HepG2 (cell line): ENCODE measurements around the gene IDH3A. TPM values are rescaled to one million over a fixed set of nuclear protein-coding genes. Genes with fewer than 3 reads are reported as not detected.

Experiments
- ATAC-seq: fragments of 200-7000 bp; cut with Tn5 transposase; 3 replicates; pipeline ENCODE4 v1.9.1; 2020; ENCODE audit warnings: mild to moderate bottlenecking, moderate library complexity
- BruUV-seq: library from RNA; stranded (reverse); fragments of 400-500 nt; replicated peaks from 2 replicates; lab custom pipeline; 2021; lab: Mats Ljungman, UMichigan
- CTCF ChIA-PET: fragments of 300-600 bp; formaldehyde crosslinking; extraction: SDS; loops from one replicate; lab custom pipeline; 2021; ENCODE audit warnings: low total read pairs, inconsistent platforms, low intra/inter-chr PET ratio; lab: Yijun Ruan, JAX
- POLR2A ChIA-PET: fragments of 350-600 bp; sonication (Branson Sonifier 250); formaldehyde crosslinking; loops from one replicate; lab custom pipeline; 2020; ENCODE audit warnings: antibody characterized with exemption, inconsistent platforms; lab: Yijun Ruan, JAX
- DNase-seq: peaks from one replicate; pipeline ENCODE4 v3.0.0-alpha.2; 2015; ENCODE audit warnings: low spot score
- FAIRE-seq: peaks from 3 replicates; lab custom pipeline; 2011; peaks lifted over from hg19 to GRCh38; lab: Jason Lieb, UNC
- H2AFZ ChIP-seq: one replicate; pipeline ENCODE4 v1.6.1; 2011; ENCODE audit warnings: low read length, inconsistent platforms
- H3K27ac ChIP-seq: fragments of 300-600 bp; 3 replicates; pipeline ENCODE4 v1.8.0; 2011; ENCODE audit warnings: mixed run types, mild to moderate bottlenecking, mixed read lengths, low read length, inconsistent platforms; ENCODE audit not compliant: insufficient read depth; ENCODE audit errors: extremely low read length
- H3K27me3 ChIP-seq, 2 experiments: fragments of 200-600 bp in 1 of 2; 2 replicates in 1 of 2; 3 replicates in 1 of 2; pipeline versions ENCODE4 v1.6.0 to v1.8.0; 2011; ENCODE audit warnings: low read length in 2 of 2, mild to moderate bottlenecking in 2 of 2, moderate library complexity in 2 of 2, inconsistent platforms in 1 of 2; ENCODE audit not compliant: insufficient read depth in 2 of 2, control insufficient read depth in 1 of 2
- H3K36me3 ChIP-seq, 2 experiments: fragments of 200-600 bp in 1 of 2; replicated peaks in 1 of 2; 2 replicates in 1 of 2; 3 replicates in 1 of 2; pipeline versions ENCODE4 v1.5.1 to v1.8.0; 2011; ENCODE audit warnings: low read length in 2 of 2, inconsistent platforms in 1 of 2; ENCODE audit not compliant: insufficient read depth in 2 of 2, control insufficient read depth in 1 of 2
- H3K4me1 ChIP-seq: 2 replicates; pipeline ENCODE4 v1.5.1; 2012; ENCODE audit warnings: low read length, inconsistent platforms; ENCODE audit not compliant: insufficient read depth
- H3K4me2 ChIP-seq: 2 replicates; pipeline ENCODE4 v1.6.0; 2011; ENCODE audit warnings: low read depth, low read length, inconsistent platforms
- H3K4me3 ChIP-seq, 3 experiments: fragments of 200-600 bp in 1 of 3; sonication (generic), shearing (Covaris generic) in 1 of 3; replicated peaks in 1 of 3; 2 replicates each; pipeline ENCODE4 v1.5.1; 2011 to 2016; ENCODE audit warnings: low read length in 3 of 3, inconsistent platforms in 2 of 3, low read depth in 2 of 3, mild to moderate bottlenecking in 2 of 3, control low read depth in 1 of 3, mixed read lengths in 1 of 3; ENCODE audit not compliant: insufficient read depth in 1 of 3
- H3K79me2 ChIP-seq: one replicate; pipeline ENCODE4 v1.6.1; 2011; ENCODE audit warnings: low read length, inconsistent platforms; ENCODE audit not compliant: insufficient read depth
- H3K9ac ChIP-seq: 2 replicates; pipeline ENCODE4 v1.6.0; 2011; ENCODE audit warnings: mild to moderate bottlenecking, low read depth, low read length, inconsistent platforms; ENCODE audit not compliant: insufficient read depth
- H3K9me3 ChIP-seq: 2 replicates; pipeline ENCODE4 v1.5.1; 2012; ENCODE audit warnings: mild to moderate bottlenecking, low read length
- H4K20me1 ChIP-seq: 2 replicates; pipeline ENCODE4 v1.6.0; 2011; ENCODE audit warnings: inconsistent platforms, mild to moderate bottlenecking, low read length, moderate library complexity; ENCODE audit not compliant: insufficient read depth
- AHR ChIP-seq: IDR thresholded peaks from 2 replicates; pipeline ENCODE4 v1.6.1; 2018; ENCODE audit warnings: missing genetic modification reagents, missing compliant biosample characterization
- CCAR2 ChIP-seq: fragments of 200-400 bp; formaldehyde crosslinking; optimal IDR thresholded peaks from 2 replicates; pipeline ENCODE3; 2018; ENCODE audit warnings: low read depth, mild to moderate bottlenecking, low read length, moderate library complexity
- DZIP1 ChIP-seq: sonication (generic); formaldehyde crosslinking; IDR thresholded peaks from 2 replicates; pipeline ENCODE4 v1.5.0; 2020; ENCODE audit warnings: mild to moderate bottlenecking, missing genetic modification reagents
- HOXA7 ChIP-seq: sonication (generic); formaldehyde crosslinking; IDR thresholded peaks from 2 replicates; pipeline ENCODE4 v1.8.1; 2022; ENCODE audit warnings: mild to moderate bottlenecking, missing genetic modification reagents, moderate library complexity
- MTF2 ChIP-seq: sonication (generic); formaldehyde crosslinking; IDR thresholded peaks from 2 replicates; pipeline ENCODE4 v1.5.0; 2020; ENCODE audit warnings: missing genetic modification reagents, borderline replicate concordance
- MYPOP ChIP-seq: sonication (generic); formaldehyde crosslinking; IDR thresholded peaks from 2 replicates; pipeline ENCODE4 v1.8.1; 2023; ENCODE audit warnings: mild to moderate bottlenecking, moderate library complexity, missing genetic modification reagents
- RBM22 ChIP-seq: fragments of 200-400 bp; formaldehyde crosslinking; optimal IDR thresholded peaks from 2 replicates; pipeline ENCODE3; 2017; ENCODE audit warnings: mild to moderate bottlenecking, low read length, moderate library complexity
- REL ChIP-seq: sonication (generic); formaldehyde crosslinking; conservative IDR thresholded peaks from 2 replicates; pipeline ENCODE4 v1.8.0; 2022; ENCODE audit warnings: mild to moderate bottlenecking, missing genetic modification reagents, moderate library complexity
- RFXAP ChIP-seq: sonication (generic); formaldehyde crosslinking; IDR thresholded peaks from 2 replicates; pipeline ENCODE4 v1.4.0; 2020; ENCODE audit warnings: missing genetic modification reagents, borderline replicate concordance
- SNRNP70 ChIP-seq: fragments of 200-400 bp; formaldehyde crosslinking; IDR thresholded peaks from 2 replicates; pipeline ENCODE4 v1.6.1; 2017; ENCODE audit warnings: mild to moderate bottlenecking, low read depth, low read length, moderate library complexity
- SOX13 ChIP-seq, 3 experiments: fragments of 450-650 bp in 1 of 3; sonication (generic) in 1 of 3; formaldehyde crosslinking in 1 of 3; IDR thresholded peaks in 2 of 3; conservative IDR thresholded peaks in 1 of 3; 2 replicates each; pipeline versions ENCODE4 v1.5.0 to v1.6.1; 2016 to 2020; ENCODE audit warnings: antibody characterized with exemption in 1 of 3, mild to moderate bottlenecking in 1 of 3, missing compliant biosample characterization in 1 of 3, missing genetic modification reagents in 1 of 3, moderate library complexity in 1 of 3
- ZBED4 ChIP-seq: sonication (generic); formaldehyde crosslinking; IDR thresholded peaks from 2 replicates; pipeline ENCODE4 v1.4.0; 2020; ENCODE audit warnings: missing genetic modification reagents, borderline replicate concordance
- ZBTB20 ChIP-seq: sonication (generic); formaldehyde crosslinking; IDR thresholded peaks from 2 replicates; pipeline ENCODE4 v1.8.1; 2023; ENCODE audit warnings: missing genetic modification reagents, low read depth, mild to moderate bottlenecking, borderline replicate concordance
- ZNF235 ChIP-seq: sonication (generic); formaldehyde crosslinking; IDR thresholded peaks from 2 replicates; pipeline ENCODE4 v1.8.1; 2023; ENCODE audit warnings: mild to moderate bottlenecking, missing genetic modification reagents, borderline replicate concordance
- ZNF570 ChIP-seq: sonication (generic); formaldehyde crosslinking; IDR thresholded peaks from 2 replicates; pipeline ENCODE4 v1.4.0; 2020; ENCODE audit warnings: mild to moderate bottlenecking, missing genetic modification reagents, borderline replicate concordance
- WGBS: methylation state at CpG from one replicate; pipeline ENCODE4 v1.1.6; 2017; ENCODE audit warnings: low lambda C conversion rate; 5-methylcytosine and 5-hydroxymethylcytosine counted together
- in situ Hi-C: cut with HindIII; loops from 2 replicates; pipeline ENCODE4 v1.10.0; 2017; ENCODE audit warnings: low pct_unique_long_range_greater_than_20kb; ENCODE audit not compliant: extremely low pct_ligation_motif_present
- intact Hi-C: fragments of 100-400 bp; cut with micrococcal nuclease; formaldehyde crosslinking; loops from one replicate; pipeline ENCODE4 v1.10.0; 2022; ENCODE audit not compliant: unreplicated experiment
- polyA plus RNA-seq, 8 experiments: library from polyadenylated mRNA; depleted of rRNA in 3 of 8; stranded (reverse) in 7 of 8; unstranded in 1 of 8; fragments of >200 nt; fragmentation: Illumina TruSeq in 4 of 8; extraction: Trizol in 4 of 8; gene quantifications; 2 replicates each; pipeline versions ENCODE4 v1.2.1 to v1.2.3, GENCODE V29; 2011 to 2016; ENCODE audit warnings: low read depth in 4 of 8, missing spikeins in 1 of 8, mixed read lengths in 1 of 8; ENCODE audit not compliant: insufficient read depth in 1 of 8
- total RNA-seq, 5 experiments: library from RNA; depleted of rRNA; stranded (reverse); fragments of >200 nt; fragmentation: Illumina TruSeq; extraction: Trizol; gene quantifications; 2 replicates each; pipeline ENCODE4 v1.2.3, GENCODE V29; 2016; ENCODE audit warnings: low read depth in 1 of 5

The IDH3A gene
- total and polyA plus RNA-seq, 2 of the 13 experiments (the other 11 are each of a cell fraction or from before 2014, with no cell fraction given) = 40.7 to 50.7 TPM

- CTCF ChIA-PET = interaction anchor here (2.4 kb wide), 1 partner anchor 110 kb away, joined by 29 read pairs; no protein-coding TSS in a partner anchor
- in situ Hi-C loops = loop anchor here (5.0 kb wide), 2 partner anchors 87 to 132 kb away; no protein-coding TSS in a partner anchor
- intact Hi-C loops = no loop called here
- Histone ChIP-seq H3K4me3 (no peak overlapping the region), H4K20me1 (no peaks in the 10 kb centered on the region), H3K27me3 (no peaks in the 10 kb centered on the region), H2AFZ (no peak overlapping the region), H3K9ac (no peak overlapping the region), H3K36me3 (no peaks in the 10 kb centered on the region), H3K79me2 (no peaks in the 10 kb centered on the region), H3K4me1 (peaks cover 15% of the 10 kb centered on the region), H3K27ac (no peak overlapping the region), H3K9me3 (no peaks in the 10 kb centered on the region), H3K4me2 (no peak overlapping the region)
- FAIRE-seq (no peak), ATAC-seq (no peak), DNase-seq (no peak)
- no TSS peak for BruUV-seq
- WGBS = 72% methylated on average over 5 of the region's 6 CpGs
- POLR2A ChIA-PET = no interaction called here
- no peak for TF ChIP-seq SNRNP70
- TF ChIP-seq CCAR2 = no peak
- TF ChIP-seq REL (CRISPR knock-in tag) = no peak
- TF ChIP-seq SOX13 (IDR thresholded peaks at IDR 0.05) = no peak
- no peak for TF ChIP-seq SOX13 (CRISPR knock-in tag; conservative IDR thresholded peaks at IDR 0.05 in 1 of 2, IDR thresholded peaks at IDR 0.05 in 1 of 2)
- no peak for TF ChIP-seq ZNF570 (CRISPR knock-in tag)
- TF ChIP-seq ZBED4 (CRISPR knock-in tag) = no peak
- no peak for TF ChIP-seq DZIP1 (CRISPR knock-in tag)
- TF ChIP-seq MYPOP = no peak
- TF ChIP-seq MTF2 (CRISPR knock-in tag) = no peak
- no peak for TF ChIP-seq ZBTB20 (CRISPR knock-in tag)
- TF ChIP-seq HOXA7 = no peak
- no peak for TF ChIP-seq ZNF235 (CRISPR knock-in tag)
- TF ChIP-seq AHR (CRISPR knock-in tag) = no peak
- TF ChIP-seq RBM22 = no peak
- no peak for TF ChIP-seq RFXAP (CRISPR knock-in tag)
Observed at GRCh38 chr15:78110096-78110495, 39.1 kb upstream of the IDH3A start.
